ENCODE data around the gene ZNF91. TPM values are rescaled to one million over a fixed set of nuclear protein-coding genes. Genes with fewer than 3 reads are reported as not detected.
A peak's percentile ranks its signal among the peaks of the same experiment; 100 is the strongest.
"Not testable (repeated sequence)": the region's sequence is repeated elsewhere in the genome, so short reads cannot be mapped to it uniquely, and the experiment has no call there.

ZNF91 gene
- total RNA-seq, 1 donor from 2014 or later = 31.7 TPM

DNA sequence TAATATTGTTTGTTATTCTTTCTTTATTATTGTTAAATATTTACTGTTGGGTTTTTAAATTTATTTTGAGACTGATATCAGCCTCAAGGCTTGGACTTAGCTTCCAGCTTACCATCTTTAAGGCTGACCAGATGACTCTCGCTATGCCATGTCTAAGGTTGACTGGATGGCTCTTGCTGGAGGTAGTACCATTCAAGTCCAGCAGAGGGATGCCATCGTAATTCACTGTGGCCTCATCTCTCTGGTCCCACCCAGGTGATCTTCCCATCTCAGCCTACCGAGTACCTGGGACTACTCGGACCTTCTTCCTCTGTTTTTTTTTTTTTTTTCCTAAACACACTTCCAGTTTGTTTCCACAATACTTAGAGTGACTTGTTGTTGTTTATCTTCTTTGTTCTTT lies 41.7 kb upstream of the ZNF91 start:
- H3K9me3 Mint-ChIP-seq (ENCODE audit: unreplicated experiment) = peaks cover 45% of the 10 kb centered on the region
- no peak for DNase-seq (ENCODE audit: extremely low spot score, unreplicated experiment)
- TF ChIP-seq CTCF (IDR thresholded peaks at IDR 0.05) = no peak
- peaks cover 2% of the 10 kb centered on the region for H3K36me3 Mint-ChIP-seq (ENCODE audit: unreplicated experiment)
- no peak overlapping the region for H3K4me3 Mint-ChIP-seq (ENCODE audit: unreplicated experiment)
- H3K4me1 Mint-ChIP-seq (ENCODE audit: unreplicated experiment) = no peaks in the 10 kb centered on the region
- no peak overlapping the region for H3K27ac Mint-ChIP-seq (ENCODE audit: unreplicated experiment)
- no peaks in the 10 kb centered on the region for H3K27me3 Mint-ChIP-seq (ENCODE audit: unreplicated experiment)

GRCh38 chr19:23436318-23436717 lies 41.0 kb upstream of the ZNF91 start:
- DNase-seq (ENCODE audit: extremely low spot score, unreplicated experiment) = no peak
- H3K27ac Mint-ChIP-seq (ENCODE audit: unreplicated experiment) = no peak overlapping the region
- peaks cover 41% of the 10 kb centered on the region for H3K9me3 Mint-ChIP-seq (ENCODE audit: unreplicated experiment)
- peaks cover 2% of the 10 kb centered on the region for H3K36me3 Mint-ChIP-seq (ENCODE audit: unreplicated experiment)
- TF ChIP-seq CTCF (IDR thresholded peaks at IDR 0.05) = no peak
- H3K4me3 Mint-ChIP-seq (ENCODE audit: unreplicated experiment) = no peak overlapping the region
- H3K27me3 Mint-ChIP-seq (ENCODE audit: unreplicated experiment) = no peaks in the 10 kb centered on the region
- H3K4me1 Mint-ChIP-seq (ENCODE audit: unreplicated experiment) = no peaks in the 10 kb centered on the region

DNA sequence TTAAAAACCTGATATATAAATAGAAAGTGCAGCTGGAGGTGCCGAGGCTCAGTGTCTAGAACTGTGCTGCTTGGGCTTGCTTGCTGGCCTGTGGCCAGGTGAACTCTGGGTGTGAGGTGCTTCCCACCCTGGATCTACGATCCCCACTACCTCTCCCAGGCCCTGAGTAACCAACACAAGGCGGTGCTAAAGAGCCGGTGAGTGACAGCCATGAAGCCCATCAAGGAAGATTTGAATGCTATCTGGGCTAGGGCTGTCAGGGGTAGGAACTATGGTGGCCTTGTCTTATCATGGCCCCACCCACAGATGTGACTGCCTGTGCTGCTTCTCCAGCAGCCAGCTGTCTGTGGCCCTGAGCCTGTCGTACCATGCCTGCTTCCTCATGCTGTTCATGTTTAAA lies 25.6 kb upstream of the ZNF91 start:
- H3K27me3 Mint-ChIP-seq (ENCODE audit: unreplicated experiment) = no peaks in the 10 kb centered on the region
- H3K9me3 Mint-ChIP-seq (ENCODE audit: unreplicated experiment) = peaks cover 12% of the 10 kb centered on the region
- no peaks in the 10 kb centered on the region for H3K36me3 Mint-ChIP-seq (ENCODE audit: unreplicated experiment)
- peaks cover 2% of the 10 kb centered on the region for H3K4me1 Mint-ChIP-seq (ENCODE audit: unreplicated experiment)
- no peak overlapping the region for H3K4me3 Mint-ChIP-seq (ENCODE audit: unreplicated experiment)
- TF ChIP-seq CTCF (IDR thresholded peaks at IDR 0.05) = no peak
- no peak overlapping the region for H3K27ac Mint-ChIP-seq (ENCODE audit: unreplicated experiment)
- DNase-seq (ENCODE audit: extremely low spot score, unreplicated experiment) = no peak

DNA sequence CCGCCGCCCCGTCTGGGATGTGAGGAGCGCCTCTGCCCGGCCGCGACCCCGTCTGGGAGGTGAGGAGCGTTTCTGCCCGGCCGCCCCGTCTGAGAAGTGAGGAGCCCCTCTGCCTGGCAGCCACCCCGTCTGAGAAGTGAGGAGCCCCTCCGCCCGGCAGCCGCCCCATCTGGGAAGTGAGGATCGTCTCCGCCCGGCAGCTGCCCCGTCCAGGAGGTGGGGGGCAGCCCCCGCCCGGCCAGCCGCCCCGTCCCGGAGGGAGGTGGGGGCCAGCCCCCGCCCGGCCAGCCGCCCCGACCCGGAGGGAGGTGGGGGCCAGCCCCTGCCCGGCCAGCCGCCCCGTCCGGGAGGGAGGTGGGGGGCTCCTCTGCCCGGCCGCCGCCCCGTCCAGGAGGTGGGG lies 24.0 kb upstream of the ZNF91 start:
- H3K27me3 Mint-ChIP-seq (ENCODE audit: unreplicated experiment); DNase-seq (ENCODE audit: extremely low spot score, unreplicated experiment); H3K36me3 Mint-ChIP-seq (ENCODE audit: unreplicated experiment); H3K4me1 Mint-ChIP-seq (ENCODE audit: unreplicated experiment); H3K27ac Mint-ChIP-seq (ENCODE audit: unreplicated experiment); H3K4me3 Mint-ChIP-seq (ENCODE audit: unreplicated experiment): not testable (repeated sequence)
- peaks cover 12% of the 10 kb centered on the region for H3K9me3 Mint-ChIP-seq (ENCODE audit: unreplicated experiment)

DNA sequence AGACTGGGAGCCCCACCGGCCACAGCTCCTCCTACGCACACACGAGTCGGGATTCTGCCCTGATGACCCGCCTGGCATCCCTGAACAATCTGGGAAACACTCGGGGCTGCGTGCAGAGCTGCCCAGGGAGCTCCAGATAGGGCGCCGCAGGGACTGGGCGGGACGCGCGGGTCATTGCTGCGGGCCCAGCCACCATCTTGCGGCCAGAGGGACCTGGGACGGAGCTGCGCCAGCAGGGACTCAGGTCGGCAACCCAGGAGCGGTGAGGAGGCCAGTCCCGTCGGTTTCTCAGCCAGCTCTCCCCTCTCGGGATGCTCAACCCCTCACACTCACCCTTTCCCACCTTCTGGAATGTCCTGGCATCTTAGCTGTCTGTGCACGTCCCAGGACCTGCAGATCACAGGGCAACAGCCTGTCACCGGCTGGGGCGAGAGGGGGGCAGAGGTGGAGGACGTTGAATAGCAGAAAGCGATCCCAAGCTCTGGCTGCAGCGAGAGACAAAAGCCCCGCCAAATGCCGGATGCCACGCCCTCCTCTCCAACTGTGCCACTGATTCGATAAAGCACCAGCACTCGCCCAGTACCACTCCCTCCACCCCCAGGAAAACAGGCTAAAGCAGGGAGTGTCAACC lies 20.4 kb upstream of the ZNF91 start:
- Mint-ChIP-seq H3K4me3 (ENCODE audit: unreplicated experiment) (peak overlapping the region; percentile 72), H3K9me3 (ENCODE audit: unreplicated experiment) (peaks cover 6% of the 10 kb centered on the region), H3K27ac (ENCODE audit: unreplicated experiment) (no peak overlapping the region), H3K27me3 (ENCODE audit: unreplicated experiment) (no peaks in the 10 kb centered on the region), H3K4me1 (ENCODE audit: unreplicated experiment) (peaks cover 10% of the 10 kb centered on the region), H3K36me3 (ENCODE audit: unreplicated experiment) (no peaks in the 10 kb centered on the region)
- no peak for TF ChIP-seq CTCF (IDR thresholded peaks at IDR 0.05)
- no peak for DNase-seq (ENCODE audit: extremely low spot score, unreplicated experiment)

DNA sequence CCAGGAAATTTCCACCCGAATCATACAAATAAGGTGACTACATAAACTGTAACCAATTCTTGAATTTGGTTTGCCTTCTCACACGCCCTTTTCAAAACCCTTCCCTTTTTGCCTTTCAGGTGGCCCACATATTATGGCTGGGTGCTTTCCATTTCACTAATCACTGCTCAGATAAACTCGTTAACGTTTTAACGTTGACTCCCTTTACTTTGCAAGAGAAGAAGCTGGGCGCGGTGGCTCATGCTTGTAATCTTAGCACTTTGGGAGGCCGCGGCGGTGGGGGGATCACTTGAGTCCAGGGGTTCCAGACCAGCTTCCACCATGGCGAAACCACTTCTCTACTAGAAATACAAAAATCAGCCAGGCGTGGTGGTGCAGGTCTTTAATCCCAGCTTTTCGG lies 19.8 kb upstream of the ZNF91 start:
- peak overlapping the region; percentile 72 for H3K4me3 Mint-ChIP-seq (ENCODE audit: unreplicated experiment)
- no peak overlapping the region for H3K27ac Mint-ChIP-seq (ENCODE audit: unreplicated experiment)
- no peaks in the 10 kb centered on the region for H3K36me3 Mint-ChIP-seq (ENCODE audit: unreplicated experiment)
- DNase-seq (ENCODE audit: extremely low spot score, unreplicated experiment) = no peak
- H3K27me3 Mint-ChIP-seq (ENCODE audit: unreplicated experiment) = no peaks in the 10 kb centered on the region
- H3K9me3 Mint-ChIP-seq (ENCODE audit: unreplicated experiment) = peaks cover 3% of the 10 kb centered on the region
- TF ChIP-seq CTCF (IDR thresholded peaks at IDR 0.05) = no peak
- H3K4me1 Mint-ChIP-seq (ENCODE audit: unreplicated experiment) = peaks cover 10% of the 10 kb centered on the region
